Cardiac fibroblast (primary cell): Measurements from ENCODE around the gene PSEN1.

Experiments used
- DNase-seq, 2 donors: peaks; one replicate each; pipeline versions ENCODE4 v3.0.0 to v3.0.0-alpha.2; 2010; ENCODE audit warnings: low read depth in 2 of 2
- H3K4me3 ChIP-seq, 2 donors: replicated peaks in 1 of 2; 1 replicate in 1 of 2; 2 replicates in 1 of 2; pipeline ENCODE4 v1.5.1; 2011; ENCODE audit warnings: low read depth in 2 of 2, low read length in 2 of 2, mild to moderate bottlenecking in 2 of 2, moderate library complexity in 1 of 2
- TF ChIP-seq, protein P1 (sequence below): IDR thresholded peaks from one replicate; pipeline ENCODE4 v1.5.1; 2011; ENCODE audit warnings: low read depth, mild to moderate bottlenecking, low read length, inconsistent platforms

PSEN1 gene

DNA sequence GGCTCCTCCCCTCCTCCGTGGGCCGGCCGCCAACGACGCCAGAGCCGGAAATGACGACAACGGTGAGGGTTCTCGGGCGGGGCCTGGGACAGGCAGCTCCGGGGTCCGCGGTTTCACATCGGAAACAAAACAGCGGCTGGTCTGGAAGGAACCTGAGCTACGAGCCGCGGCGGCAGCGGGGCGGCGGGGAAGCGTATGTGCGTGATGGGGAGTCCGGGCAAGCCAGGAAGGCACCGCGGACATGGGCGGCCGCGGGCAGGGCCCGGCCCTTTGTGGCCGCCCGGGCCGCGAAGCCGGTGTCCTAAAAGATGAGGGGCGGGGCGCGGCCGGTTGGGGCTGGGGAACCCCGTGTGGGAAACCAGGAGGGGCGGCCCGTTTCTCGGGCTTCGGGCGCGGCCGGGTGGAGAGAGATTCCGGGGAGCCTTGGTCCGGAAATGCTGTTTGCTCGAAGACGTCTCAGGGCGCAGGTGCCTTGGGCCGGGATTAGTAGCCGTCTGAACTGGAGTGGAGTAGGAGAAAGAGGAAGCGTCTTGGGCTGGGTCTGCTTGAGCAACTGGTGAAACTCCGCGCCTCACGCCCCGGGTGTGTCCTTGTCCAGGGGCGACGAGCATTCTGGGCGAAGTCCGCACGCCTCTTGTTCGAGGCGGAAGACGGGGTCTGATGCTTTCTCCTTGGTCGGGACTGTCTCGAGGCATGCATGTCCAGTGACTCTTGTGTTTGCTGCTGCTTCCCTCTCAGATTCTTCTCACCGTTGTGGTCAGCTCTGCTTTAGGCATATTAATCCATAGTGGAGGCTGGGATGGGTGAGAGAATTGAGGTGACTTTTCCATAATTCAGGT lies at the start of gene PSEN1:
Gene PSEN1, plus strand, starts transcription at position 121 of the 839 bp plus-strand sequence. CDS start 11,513 bp downstream, outside the sequence.
- peak within 1 kb of the TSS; percentile 80 to 81 for H3K4me3 ChIP-seq
- TF ChIP-seq, protein P1, sequence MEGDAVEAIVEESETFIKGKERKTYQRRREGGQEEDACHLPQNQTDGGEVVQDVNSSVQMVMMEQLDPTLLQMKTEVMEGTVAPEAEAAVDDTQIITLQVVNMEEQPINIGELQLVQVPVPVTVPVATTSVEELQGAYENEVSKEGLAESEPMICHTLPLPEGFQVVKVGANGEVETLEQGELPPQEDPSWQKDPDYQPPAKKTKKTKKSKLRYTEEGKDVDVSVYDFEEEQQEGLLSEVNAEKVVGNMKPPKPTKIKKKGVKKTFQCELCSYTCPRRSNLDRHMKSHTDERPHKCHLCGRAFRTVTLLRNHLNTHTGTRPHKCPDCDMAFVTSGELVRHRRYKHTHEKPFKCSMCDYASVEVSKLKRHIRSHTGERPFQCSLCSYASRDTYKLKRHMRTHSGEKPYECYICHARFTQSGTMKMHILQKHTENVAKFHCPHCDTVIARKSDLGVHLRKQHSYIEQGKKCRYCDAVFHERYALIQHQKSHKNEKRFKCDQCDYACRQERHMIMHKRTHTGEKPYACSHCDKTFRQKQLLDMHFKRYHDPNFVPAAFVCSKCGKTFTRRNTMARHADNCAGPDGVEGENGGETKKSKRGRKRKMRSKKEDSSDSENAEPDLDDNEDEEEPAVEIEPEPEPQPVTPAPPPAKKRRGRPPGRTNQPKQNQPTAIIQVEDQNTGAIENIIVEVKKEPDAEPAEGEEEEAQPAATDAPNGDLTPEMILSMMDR: no peak
- peak; percentile 92 to 93 for DNase-seq

DNA sequence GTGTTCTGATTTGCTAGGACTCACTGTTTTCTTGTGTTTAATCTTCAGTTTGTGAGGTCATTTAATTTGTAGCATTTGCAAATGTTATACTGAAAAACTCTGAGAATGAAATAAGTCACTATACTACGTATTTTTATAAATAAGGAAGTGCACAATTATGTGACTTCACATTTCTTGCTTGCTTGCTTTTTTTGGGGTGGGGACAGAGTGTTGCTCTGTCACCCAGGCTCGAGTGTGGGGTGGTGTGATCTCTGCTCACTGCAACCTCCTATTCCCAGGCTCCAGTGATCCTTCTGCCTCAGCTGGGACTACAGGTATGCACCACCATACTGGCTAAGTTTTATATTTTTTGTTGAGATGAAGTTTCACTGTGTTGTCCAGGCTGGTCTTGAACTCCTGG lies 45.3 kb upstream of the PSEN1 start:
- TF ChIP-seq, protein P1: no peak
- no peak overlapping the region for H3K4me3 ChIP-seq
- DNase-seq: no peak

DNA sequence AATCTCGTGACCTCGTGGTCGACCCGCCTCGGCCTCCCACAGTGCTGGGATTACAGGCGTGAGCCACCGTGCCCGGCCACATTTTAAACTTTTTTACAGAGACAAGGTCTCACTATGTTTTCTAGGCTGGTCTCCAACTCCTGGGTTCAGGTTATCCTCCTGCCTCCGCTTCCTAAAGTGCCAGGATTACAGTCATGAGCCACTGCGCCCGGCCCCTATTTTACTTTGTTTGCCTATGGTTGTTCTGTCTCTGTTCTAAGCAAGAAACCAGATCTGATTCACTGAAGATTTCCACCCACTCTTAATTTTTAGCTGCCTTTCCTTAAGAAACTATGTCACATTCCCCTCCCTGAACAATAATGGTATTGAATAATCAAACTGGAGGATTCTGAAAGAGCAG lies 38.9 kb upstream of the PSEN1 start:
- no peak for DNase-seq
- TF ChIP-seq, protein P1: no peak

DNA sequence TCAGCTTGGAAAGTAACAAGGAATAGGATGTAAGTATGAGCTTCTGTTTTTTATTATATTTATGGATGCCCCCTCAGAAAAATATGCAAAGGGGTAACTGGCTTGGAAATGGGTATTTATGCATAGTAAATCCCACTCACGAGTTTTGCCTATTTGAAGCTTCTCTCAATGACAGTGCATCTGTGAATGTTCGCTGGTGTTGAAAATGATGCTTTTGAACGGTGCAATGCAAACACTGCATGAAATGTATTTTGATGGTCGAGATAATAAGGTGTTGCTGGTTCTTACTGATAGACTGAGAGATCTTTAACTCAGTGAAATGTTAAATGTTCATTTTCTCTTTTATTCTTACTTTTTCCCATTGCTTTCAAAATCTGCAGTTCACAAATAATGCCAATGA lies 36.0 kb upstream of the PSEN1 start:
- H3K4me3 ChIP-seq: no peak overlapping the region
- TF ChIP-seq, protein P1: no peak
- no peak for DNase-seq

More for the DNA sequence above, 38.9 kb upstream of the PSEN1 start:
- H3K4me3 ChIP-seq: no peak overlapping the region

DNA sequence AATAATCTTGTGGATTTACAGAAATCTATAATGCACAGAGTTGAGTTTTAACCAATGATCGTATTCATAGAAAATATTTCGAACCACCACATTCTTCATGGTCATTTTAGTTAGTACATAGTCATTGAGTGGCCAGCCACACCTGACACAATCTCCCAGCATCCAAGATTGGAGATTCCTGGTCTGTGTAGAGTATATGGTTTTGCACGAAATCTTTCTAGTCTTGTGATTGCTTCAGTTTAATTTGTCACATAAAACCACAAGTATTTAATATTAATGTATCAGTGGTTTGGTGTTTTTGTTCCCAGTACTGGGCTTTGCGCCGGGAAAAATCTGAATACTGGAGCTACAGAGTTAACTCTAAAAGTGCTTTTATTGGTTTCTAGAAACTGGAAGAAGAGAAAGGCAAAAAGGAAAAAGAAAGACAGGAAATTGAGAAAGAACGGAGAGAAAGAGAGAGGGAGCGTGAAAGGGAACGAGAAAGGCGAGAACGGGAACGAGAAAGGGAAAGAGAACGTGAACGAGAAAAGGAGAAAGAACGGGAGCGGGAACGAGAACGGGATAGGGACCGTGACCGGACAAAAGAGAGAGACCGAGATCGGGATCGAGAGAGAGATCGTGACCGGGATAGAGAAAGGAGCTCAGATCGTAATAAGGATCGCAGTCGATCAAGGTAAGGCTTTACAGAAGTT lies 33.4 kb upstream of the PSEN1 start:
- no peak for DNase-seq

DNA sequence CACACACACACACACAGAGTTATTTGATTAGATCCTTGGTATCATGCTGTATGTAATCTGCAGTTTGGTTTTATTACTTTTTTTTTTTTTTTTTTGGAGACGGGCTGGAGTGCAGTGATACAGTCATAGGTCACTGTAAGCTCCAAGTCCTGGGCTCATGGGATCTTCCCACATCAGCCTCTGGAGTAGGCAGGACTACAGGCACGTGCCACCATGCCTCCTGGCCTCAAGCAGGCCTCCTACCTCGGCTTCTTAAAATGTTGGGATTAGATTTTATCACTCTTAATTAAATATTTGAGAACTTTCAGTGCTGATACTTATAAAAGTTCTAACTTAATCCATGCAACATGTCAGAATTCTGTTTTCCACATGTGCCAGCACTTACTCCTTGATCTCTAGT lies 31.3 kb upstream of the PSEN1 start:
- TF ChIP-seq, protein P1: no peak
- H3K4me3 ChIP-seq: no peak overlapping the region
- DNase-seq: peak in 1 of 2 donors; percentile 8

More for the DNA sequence above, 33.4 kb upstream of the PSEN1 start:
- TF ChIP-seq, protein P1: no peak
- H3K4me3 ChIP-seq: no peak overlapping the region
